ENCODE results near the gene OR2T5. TPM values are rescaled to one million over a fixed set of nuclear protein-coding genes. Genes with fewer than 3 reads are reported as not detected.
"Not testable (repeated sequence)": the region's sequence is repeated elsewhere in the genome, so short reads cannot be mapped to it uniquely, and the experiment has no call there.

OR2T5 gene
- total RNA-seq, 1 donor from 2014 or later: not detected

GRCh38 chr1:248471154-248471553 is 17.2 kb upstream of the OR2T5 start:
- no peak for TF ChIP-seq CTCF (IDR thresholded peaks at IDR 0.05; ENCODE audit: borderline replicate concordance)
- no peak for DNase-seq
- Histone ChIP-seq H3K27me3 (ENCODE audit: low read depth) (no peaks in the 10 kb centered on the region), H3K27ac (replicated peaks) (no peak overlapping the region), H3K9me3 (replicated peaks) (no peaks in the 10 kb centered on the region), H3K4me1 (no peaks in the 10 kb centered on the region), H3K36me3 (no peaks in the 10 kb centered on the region), H3K4me3 (no peak overlapping the region)
- intact Hi-C loops (cut with micrococcal nuclease): no loop called here

DNA sequence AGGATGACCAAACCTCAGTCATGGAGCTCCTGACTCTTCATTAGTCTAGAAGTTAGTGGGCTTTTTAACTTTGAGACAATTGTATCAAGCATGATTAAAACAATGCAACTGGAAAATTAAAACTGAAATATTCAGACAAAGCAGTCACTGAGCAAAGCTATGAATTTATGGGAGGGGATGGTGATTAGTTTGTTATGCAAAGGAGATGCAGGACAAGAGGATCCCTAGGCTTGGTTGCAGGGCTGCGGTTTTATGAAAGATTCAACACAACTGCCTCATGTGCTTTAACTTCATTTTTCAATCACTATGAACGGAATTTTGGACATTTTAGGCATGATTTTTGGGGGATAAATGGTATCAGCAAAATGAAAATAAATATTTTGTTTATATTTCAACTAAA is 16.3 kb upstream of the OR2T5 start:
- H3K4me3 ChIP-seq; DNase-seq; intact Hi-C loops (cut with micrococcal nuclease); H3K9me3 ChIP-seq (replicated peaks); H3K4me1 ChIP-seq; H3K36me3 ChIP-seq; H3K27me3 ChIP-seq (ENCODE audit: low read depth); H3K27ac ChIP-seq (replicated peaks): not testable (repeated sequence)

- H3K27ac ChIP-seq (replicated peaks); intact Hi-C loops (cut with micrococcal nuclease); H3K4me1 ChIP-seq; H3K36me3 ChIP-seq; H3K27me3 ChIP-seq (ENCODE audit: low read depth); H3K9me3 ChIP-seq (replicated peaks); H3K4me3 ChIP-seq; DNase-seq: not testable (repeated sequence)
These were observed 15.3 kb upstream of the OR2T5 start, which contains the start of gene OR2T3 for GRCh38 chr1:248473051-248473450. TSS of gene OR2T3 (plus strand) at chr1:248473351. CDS start at chr1:248473351, 0 bp downstream.

DNA sequence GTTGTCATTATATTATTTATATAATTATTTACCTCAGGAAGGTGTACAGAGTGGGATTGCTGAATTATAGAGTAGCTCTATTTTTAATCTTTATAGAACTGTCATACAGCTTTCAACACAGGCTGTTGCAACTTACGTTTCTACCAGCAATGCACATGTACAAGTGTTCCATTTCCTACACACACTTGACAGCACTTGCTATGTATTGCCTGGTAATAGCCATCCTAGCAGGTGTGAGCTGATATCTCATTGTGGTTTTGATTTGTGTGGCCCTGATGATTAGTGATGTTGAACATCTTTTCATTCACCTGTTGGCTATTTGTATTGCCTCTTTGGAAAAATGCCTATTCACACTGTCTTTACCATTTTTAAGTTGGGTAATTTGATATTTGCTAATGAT is 12.7 kb upstream of the OR2T5 start:
- intact Hi-C loops (cut with micrococcal nuclease); H3K9me3 ChIP-seq (replicated peaks); H3K4me1 ChIP-seq; H3K36me3 ChIP-seq; DNase-seq; H3K4me3 ChIP-seq; H3K27ac ChIP-seq (replicated peaks); H3K27me3 ChIP-seq (ENCODE audit: low read depth): not testable (repeated sequence)

DNA sequence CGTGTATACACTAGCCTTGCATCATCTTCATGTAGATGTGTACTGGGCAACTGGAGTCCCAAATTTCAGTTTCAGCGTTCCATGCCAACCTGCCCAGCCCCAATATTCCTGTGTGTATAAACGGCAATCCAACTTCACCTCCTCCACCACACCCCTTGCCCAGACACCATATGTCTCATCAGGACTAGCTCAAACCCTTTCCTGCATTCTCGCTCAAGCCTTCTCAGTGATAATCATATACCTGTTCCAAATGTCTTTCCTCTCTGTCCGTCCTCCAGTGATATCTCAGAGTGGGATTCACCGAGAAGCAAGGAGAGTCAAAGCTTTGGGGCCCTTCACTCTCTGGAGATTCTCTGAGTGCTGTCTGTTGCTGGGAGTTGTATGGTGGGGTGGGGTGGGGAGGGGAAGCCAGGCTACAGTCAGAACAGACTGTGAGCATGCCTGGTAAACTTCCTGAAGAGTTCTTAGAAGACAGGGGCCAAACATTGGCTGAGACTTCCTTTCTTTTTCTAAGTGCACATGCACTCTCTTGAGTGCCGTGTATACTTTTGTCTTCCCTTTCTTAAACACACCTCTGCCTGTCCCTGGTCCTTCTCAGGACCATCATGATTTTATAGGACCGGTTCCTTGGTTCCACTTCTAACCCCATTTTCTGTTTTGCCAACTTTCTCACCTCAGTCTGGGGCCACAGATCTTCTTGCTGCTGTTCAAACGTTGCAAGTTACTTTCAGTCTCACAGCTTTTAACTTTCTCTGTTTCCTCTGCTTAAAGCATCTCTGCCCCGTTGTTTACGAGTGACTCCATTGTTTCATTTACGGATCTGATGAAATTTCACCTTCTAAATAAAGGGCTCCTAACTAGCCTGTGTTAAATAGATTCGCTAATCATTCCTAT is 6.5 kb upstream of the OR2T5 start:
- DNase-seq; H3K27me3 ChIP-seq (ENCODE audit: low read depth); H3K27ac ChIP-seq (replicated peaks); H3K4me3 ChIP-seq; H3K36me3 ChIP-seq; intact Hi-C loops (cut with micrococcal nuclease); H3K9me3 ChIP-seq (replicated peaks); H3K4me1 ChIP-seq: not testable (repeated sequence)

- H3K27ac ChIP-seq (replicated peaks); H3K4me3 ChIP-seq; H3K36me3 ChIP-seq; H3K27me3 ChIP-seq (ENCODE audit: low read depth); DNase-seq; H3K9me3 ChIP-seq (replicated peaks); H3K4me1 ChIP-seq; intact Hi-C loops (cut with micrococcal nuclease): not testable (repeated sequence)
These were observed 8.3 kb downstream of the OR2T5 start for GRCh38 chr1:248496661-248497060.

DNA sequence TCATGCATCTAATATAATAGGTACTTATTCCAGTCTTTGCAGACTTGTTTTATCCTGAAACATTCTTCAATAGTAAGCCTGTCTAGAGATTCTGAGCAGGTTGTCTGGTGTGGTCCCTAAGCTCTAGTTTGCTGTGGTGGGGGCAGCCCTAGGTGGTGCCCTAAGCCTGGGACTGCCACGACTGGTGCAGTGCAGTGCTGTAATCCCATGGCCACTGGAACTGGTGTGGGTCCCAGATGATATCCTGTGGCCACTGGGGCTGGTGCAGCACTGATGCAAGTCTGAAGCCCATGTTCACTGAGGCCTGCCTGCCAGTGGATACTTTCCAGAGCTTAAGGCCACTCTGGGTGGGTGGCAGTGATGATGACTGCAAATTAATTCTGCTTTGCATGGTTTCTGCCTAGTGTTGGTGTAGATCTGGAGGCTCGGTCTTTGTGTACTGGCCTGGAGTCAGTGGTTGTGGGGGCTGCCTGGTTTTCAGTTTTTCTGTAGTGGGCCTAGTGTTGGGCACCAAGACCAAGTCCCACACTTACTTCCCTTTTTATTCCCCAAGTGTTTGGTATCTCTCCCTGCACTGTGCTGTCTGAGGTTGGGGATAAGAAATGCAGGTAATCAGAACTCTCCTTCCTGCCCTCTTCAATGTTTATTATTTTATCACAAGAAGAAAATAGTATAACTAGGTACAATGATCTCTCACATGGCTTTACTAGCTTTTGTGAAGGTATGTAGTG is 12.1 kb downstream of the OR2T5 start:
- DNase-seq; intact Hi-C loops (cut with micrococcal nuclease); H3K27ac ChIP-seq (replicated peaks); H3K9me3 ChIP-seq (replicated peaks); H3K4me1 ChIP-seq; H3K27me3 ChIP-seq (ENCODE audit: low read depth); H3K36me3 ChIP-seq; H3K4me3 ChIP-seq: not testable (repeated sequence)

DNA sequence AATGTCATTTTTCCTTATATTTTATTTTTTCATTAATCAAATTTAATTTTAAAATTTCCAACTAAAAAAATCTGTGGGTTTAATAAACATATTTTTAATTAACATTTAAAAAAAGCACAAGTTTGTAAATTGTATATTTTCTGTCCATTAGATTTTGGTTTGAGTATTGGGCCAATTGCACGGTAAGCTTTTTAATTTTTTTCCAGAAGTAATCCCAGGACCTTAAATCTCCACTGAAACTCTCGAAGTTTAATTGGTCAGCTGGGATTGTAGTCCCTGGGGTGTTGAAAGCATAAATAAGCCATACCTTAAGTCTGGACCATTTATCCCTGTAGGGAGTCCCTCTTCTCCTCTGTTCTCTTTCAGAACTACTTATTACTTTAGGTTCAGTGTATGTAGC is 19.4 kb downstream of the OR2T5 start, which contains the start of gene OR2G6:
OR2G6 (plus strand) TSS at position 301 of the 400 bp plus-strand sequence. CDS start 13,574 bp downstream, outside the sequence.
- H3K27me3 ChIP-seq (ENCODE audit: low read depth); H3K36me3 ChIP-seq; H3K4me1 ChIP-seq; H3K4me3 ChIP-seq; DNase-seq; intact Hi-C loops (cut with micrococcal nuclease); H3K9me3 ChIP-seq (replicated peaks); H3K27ac ChIP-seq (replicated peaks): not testable (repeated sequence)

DNA sequence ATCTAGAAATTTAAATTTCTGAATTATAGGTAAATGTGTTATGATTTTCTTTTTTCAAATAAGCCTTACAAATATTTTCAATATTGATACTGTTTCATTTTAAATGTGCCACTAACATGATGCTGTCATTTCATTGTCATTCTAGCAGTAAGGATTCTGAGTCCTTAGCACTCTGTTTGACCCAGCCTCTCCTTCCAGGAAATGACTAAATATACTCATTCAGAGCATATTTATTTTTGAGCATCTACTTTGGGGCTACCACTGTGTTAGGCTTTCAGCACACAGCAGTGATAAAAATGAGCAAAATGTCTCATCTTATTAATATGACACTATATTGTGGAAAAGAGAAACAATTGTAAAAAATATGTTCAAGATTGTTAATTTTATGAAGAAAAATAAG is 21.8 kb downstream of the OR2T5 start:
- DNase-seq; H3K36me3 ChIP-seq; H3K9me3 ChIP-seq (replicated peaks); intact Hi-C loops (cut with micrococcal nuclease); H3K4me1 ChIP-seq; H3K4me3 ChIP-seq; H3K27ac ChIP-seq (replicated peaks); H3K27me3 ChIP-seq (ENCODE audit: low read depth): not testable (repeated sequence)

Data from left ventricle myocardium inferior (tissue), 1 donor.